Measurements from ENCODE around the gene CPNE7.
A peak's percentile ranks its signal among the peaks of the same experiment; 100 is the strongest.

GRCh38 chr16:89565506-89566372 lies 9.8 kb upstream of the CPNE7 start:
- TF ChIP-seq EZH2 (IDR thresholded peaks at IDR 0.05; ENCODE audit: borderline replicate concordance) (no peak), CTCF (IDR thresholded peaks at IDR 0.05; ENCODE audit: poor library complexity) (peak; percentile 60), EZH2phosphoT487 (IDR thresholded peaks at IDR 0.05; ENCODE audit: low read depth, severe bottlenecking, unreplicated experiment) (no peak)
